Activated T-cell treated with anti-CD3 and anti-CD28 coated beads for 4 hours (primary cell): ENCODE measurements around the gene ZDHHC7.
A peak's percentile ranks its signal among the peaks of the same experiment; 100 is the strongest.

Experiments used
- DNase-seq: peaks from one replicate; pipeline ENCODE4 v3.0.0-alpha.2; 2020

The ZDHHC7 gene

GRCh38 chr16:84932681-84933080 lies 78.7 kb downstream of the ZDHHC7 start:
- DNase-seq, result no peak

DNA sequence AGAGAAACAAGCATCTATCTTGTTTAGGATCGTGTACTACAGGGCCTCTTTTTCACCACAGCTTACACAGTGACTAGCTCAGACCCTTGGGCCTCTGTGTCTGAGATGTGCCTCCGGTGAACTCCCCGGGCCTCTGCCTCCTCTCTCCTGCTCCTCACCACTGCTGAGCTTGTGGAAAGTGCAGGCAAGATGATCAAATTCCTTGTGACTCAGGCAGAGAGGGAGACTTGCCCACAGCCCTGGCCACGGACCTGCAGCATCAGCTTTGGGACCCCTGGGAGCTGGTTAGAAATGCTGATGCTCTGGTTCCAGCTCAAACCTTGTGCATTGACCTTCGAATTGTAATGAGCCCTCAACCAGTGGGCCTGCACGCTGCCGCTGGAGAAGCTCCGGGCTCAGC lies 79.8 kb downstream of the ZDHHC7 start:
- DNase-seq, result no peak

DNA sequence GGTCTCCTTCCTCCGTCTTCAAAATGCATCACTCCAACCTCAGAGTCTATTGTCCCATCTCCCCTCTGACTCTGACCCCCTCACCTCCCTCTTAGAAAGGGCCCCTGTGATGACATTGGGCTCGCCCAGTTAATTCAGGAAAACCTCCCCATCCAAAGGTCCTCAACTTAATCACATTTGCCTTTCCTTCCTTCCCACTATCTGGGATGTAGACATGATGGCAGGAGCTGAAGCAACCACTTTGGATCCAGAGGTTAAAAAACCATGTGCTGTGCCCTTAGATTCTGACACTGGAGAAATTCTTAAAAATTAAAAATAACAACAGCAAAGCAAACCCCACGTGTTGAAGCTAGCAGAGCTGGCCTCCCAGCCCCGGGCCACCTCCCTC lies 80.2 kb downstream of the ZDHHC7 start:
- DNase-seq, result no peak

DNA sequence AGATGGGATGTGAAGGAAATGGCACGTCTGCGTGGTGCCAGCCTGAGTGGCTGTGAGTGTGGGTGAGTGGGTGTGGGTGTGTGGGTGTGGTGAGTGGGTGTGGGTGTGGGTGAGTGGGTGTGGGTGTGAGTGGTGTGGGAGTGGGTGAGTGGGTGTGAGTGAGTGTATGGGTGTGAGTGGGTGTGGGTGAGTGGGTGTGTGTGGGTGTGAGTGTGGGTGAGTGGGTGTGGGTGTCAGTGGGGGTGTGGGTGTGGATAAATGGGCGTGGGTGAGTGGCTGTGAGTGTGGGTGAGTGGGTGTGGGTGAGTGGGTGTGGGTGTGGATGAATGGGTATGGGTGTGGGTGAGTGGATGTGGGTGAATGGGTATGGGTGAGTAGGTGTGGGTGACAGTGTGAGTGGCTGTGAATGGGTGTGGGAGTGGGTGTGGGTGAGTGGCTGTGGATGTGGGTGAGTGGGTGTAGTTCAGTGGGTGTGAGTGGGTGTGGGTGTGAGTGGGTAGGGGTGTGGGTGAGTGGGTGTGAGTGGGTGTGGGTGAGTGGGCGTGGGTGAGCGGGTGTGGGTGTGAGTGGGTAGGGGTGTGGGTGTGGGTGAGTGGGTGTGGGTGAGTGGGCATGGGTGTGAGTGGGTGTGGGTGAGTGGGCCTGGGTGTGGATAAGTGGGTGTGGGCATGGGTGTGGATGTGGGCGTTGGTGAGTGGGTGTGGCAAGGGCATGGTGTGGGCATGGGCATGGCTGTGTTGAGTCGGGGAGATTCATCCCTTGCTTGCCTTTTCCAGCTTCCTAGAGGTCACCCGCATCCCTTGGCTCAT lies 80.8 kb downstream of the ZDHHC7 start:
- peak; percentile 7 for DNase-seq

- DNase-seq, result no peak
Measured at GRCh38 chr16:84929421-84930297, 81.7 kb downstream of the ZDHHC7 start.

DNA sequence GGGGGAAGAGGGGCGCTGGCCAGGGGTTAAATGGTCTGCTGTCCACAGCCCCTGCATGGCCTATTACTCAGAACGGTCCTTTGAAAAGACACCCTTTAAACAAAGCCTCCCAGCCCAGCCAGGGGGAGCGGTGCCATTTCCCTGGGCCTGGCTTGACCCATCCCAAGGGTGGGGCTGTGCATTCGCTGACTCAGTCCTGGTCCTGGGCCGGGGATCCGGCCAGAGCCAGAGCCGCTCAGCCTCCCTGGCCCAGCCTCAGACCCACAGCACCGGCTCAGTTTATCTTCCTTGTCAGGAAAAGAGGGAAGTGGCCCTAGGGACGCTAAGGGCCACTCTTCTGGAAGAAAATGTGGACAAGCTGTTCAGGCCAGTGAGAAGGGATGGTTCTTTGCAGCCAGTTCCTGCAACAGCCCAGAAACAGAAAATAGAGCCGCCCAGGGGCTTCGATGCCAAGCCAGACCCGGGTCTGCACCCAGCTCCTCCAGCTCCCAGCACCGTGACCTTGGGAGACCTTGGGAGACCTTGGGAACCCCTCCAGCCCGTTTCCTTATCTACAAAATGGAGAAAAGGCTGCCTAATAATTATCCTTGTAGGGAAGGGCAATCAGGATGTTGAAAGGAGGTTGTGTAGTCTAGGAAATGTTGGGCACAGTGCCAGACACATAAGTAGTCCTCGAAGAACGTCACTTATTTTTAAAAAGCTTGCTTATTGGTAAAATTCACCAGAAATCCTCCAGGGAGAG lies 82.5 kb downstream of the ZDHHC7 start:
- DNase-seq, result no peak

DNA sequence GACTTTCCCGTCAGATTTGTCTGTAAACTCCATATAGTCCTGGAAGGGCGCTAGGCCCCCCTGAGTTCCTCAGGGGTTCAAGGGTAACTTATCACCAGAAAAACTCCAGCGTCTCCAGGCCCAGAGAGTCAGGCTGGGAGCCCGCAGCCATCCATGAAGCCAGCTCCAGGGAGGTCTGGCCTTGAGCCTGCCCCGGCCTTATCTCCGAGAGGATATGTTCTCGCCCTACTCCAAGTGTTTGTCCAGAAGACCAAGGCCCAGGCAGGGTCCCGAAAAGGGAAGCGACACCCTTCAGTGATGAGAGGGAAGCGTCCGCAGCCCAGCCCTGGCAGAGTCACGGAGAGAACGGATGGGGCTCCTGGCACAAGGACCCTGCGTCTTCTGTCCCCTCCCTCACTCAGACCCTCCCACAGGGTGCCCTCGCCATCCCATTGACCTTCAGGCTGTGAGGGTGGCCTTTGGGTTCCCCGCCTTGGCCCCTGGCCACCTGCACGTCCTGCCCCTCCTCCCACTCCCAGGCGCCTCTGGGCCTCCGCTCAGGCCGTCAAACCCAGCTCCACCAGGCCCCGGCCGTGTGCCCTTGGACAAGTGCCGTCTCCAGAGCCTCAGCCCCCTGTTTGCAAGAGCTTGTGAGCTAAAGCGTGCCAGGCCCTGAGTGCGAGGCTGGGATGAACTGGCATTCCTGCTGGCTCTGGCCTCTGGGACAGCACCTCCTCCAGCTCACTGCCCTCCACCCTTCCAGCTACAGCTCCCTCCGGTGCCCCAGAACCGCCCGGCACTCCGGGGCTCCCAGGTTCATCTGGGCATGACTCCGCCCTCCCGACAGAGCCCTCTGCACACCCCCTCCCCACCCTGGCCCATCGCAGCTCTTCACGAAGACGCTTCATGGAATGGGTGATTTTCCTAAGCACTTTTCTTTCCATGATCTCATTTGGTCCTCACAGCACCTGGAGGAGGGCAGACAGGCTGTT lies 83.4 kb downstream of the ZDHHC7 start:
- DNase-seq, result no peak

DNA sequence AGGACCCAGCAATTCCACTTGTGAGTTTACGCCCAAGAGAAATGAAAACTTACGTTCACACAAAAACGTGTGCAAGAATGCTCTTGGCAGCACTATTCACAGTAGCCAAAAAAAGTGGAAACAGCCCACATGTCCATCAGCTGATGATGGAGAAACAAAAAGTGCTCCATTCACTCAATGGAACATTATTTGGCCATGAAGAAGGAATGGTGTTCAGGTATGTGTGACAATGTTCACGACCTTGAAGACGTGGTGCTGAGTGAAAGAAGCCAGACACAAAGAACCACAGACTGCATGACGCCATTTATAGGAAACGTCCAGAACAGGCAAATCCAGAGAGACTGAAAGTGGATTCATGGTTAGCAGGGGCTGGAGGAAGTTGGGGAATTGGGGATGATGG lies 84.9 kb downstream of the ZDHHC7 start:
- DNase-seq, result no peak

DNA sequence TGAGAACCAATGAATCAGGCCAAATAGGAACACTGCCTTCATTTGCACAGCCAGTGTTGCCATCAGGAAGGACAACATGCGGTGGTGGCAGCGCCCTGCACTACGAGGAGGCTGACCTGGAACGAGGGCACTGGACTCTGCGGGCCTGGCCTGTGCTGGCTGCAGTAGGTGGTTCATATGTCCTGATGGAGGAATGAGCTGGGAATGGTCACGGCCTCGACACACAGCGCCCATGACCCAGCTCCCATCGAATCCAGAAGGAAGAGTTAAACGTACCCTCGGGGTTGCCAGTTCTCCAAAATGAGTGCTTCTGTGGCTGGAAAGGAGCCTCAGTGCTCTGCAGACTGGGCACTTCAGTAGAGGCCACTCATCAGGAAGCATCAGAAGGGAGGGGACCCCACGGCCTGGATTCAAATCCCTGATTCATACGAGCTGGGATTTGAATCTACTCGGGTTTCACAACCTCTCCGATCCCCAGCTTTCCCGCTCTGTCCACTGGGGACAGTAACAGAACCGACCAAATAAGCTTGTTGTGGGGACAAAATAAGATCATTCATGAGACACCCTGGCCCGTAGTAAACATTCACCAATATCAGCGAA lies 85.5 kb downstream of the ZDHHC7 start:
- DNase-seq, result no peak

DNA sequence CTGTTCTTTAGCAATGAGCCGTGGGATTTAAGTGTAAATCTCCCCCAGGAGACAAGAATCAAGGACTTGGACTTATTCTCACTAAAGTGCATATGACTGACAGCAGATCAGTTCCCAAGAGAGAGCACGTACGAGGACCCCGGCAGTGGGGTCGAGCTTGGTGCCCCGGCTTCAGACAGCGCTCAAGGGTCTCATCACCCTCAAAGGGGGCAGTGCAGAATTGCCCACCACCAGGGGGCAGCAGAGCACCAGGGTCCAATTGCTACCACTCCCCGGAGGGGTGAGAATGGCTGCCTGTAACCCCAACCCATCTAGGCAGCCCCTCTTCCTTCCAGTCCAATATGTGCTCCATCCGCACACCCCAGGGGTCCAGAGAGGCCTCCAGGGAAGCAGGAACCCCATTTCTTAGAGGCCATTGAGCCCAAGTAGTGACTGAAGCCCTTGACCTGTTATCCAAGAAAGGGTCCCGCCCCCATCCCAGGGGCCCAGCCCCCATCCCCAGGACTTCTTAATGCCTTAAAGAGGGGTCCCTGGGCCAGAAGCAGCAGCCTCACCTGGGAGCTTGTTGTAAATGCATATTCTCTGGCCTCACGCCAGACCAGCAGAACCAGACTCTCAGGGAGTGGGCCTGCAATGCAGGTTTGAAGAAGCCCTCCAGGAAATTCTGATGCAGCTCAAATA lies 86.1 kb downstream of the ZDHHC7 start:
- peak; percentile 57 for DNase-seq

DNA sequence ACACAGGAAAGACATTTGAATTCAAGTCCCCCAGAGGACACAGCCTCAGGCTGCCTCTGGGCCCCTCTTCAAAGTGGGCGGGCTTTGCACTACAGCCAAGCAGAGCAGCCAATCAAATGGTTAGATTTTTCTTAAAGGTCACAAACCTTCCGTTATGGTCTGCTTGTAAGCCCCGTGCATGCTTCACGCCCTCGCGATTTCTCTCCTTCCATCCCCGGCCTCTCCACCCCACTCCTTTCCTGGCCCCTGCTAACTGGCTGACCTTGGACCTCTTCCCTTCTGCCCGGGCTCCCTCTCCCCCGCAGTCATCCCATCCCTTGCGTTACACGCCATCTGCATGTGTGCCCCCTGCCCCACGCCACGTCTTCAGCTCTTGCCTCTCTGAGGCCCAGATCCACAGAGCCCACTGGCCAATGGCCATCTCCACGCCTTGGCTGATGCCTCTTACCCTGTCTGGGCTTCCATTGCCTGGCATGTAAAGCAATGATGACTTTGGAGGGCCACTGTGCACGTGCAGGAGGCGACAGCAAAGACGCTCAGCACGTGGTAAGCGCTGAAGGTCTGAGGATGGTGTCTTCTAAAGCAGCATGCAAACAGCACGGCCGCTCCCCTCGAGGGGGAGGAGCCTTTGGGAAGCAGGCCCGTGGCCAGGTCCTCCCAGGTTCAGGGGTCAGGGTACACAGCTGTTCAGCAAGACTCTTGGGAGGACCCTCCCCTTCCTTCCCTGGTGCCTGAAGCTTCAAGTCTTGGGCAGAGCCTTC lies 86.8 kb downstream of the ZDHHC7 start:
- no peak for DNase-seq
